Measurements from ENCODE around the gene WDR20.

Gene WDR20

GRCh38 chr14:102158797-102159196, 19.1 kb downstream of the WDR20 start:
- DNase-seq = no peak
- Histone ChIP-seq H3K9ac (ENCODE audit: low read length) (no peak overlapping the region), H2AFZ (ENCODE audit: low read length) (no peak overlapping the region), H3F3A (ENCODE audit: insufficient read depth, low read length) (no peaks in the 10 kb centered on the region), H3K4me2 (ENCODE audit: low read depth, low read length) (no peak overlapping the region), H4K20me1 (ENCODE audit: insufficient read depth, low read length) (no peaks in the 10 kb centered on the region), H3K9me2 (replicated peaks; ENCODE audit: insufficient read depth, low read length) (no peaks in the 10 kb centered on the region), H3K79me2 (ENCODE audit: low read length) (peaks cover 56% of the 10 kb centered on the region), H3K27ac (ENCODE audit: low read length) (no peak overlapping the region), H3K36me3 (replicated peaks; ENCODE audit: insufficient read depth, low read length) (no peaks in the 10 kb centered on the region), H3K9me3 (replicated peaks; ENCODE audit: insufficient read depth, low read length) (no peaks in the 10 kb centered on the region), H3K4me3 (ENCODE audit: low read length) (no peak overlapping the region), H3K27me3 (replicated peaks; ENCODE audit: insufficient read depth, low read length) (no peaks in the 10 kb centered on the region), H3K4me1 (ENCODE audit: low read length) (no peaks in the 10 kb centered on the region)
- no peak for TF ChIP-seq CTCF (IDR thresholded peaks at IDR 0.05; ENCODE audit: low read length)
- TF ChIP-seq EZH2phosphoT487 (IDR thresholded peaks at IDR 0.05; ENCODE audit: low read length) = no peak
- TF ChIP-seq EZH2 (optimal IDR thresholded peaks at IDR 0.05; ENCODE audit: low read depth, low read length) = no peak

- H3K36me3 ChIP-seq (replicated peaks; ENCODE audit: insufficient read depth, low read length) = no peaks in the 10 kb centered on the region
- H3K4me1 ChIP-seq (ENCODE audit: low read length) = no peaks in the 10 kb centered on the region
- no peaks in the 10 kb centered on the region for H3F3A ChIP-seq (ENCODE audit: insufficient read depth, low read length)
- H3K4me3 ChIP-seq (ENCODE audit: low read length) = no peak overlapping the region
- TF ChIP-seq EZH2 (optimal IDR thresholded peaks at IDR 0.05; ENCODE audit: low read depth, low read length) (no peak), EZH2phosphoT487 (IDR thresholded peaks at IDR 0.05; ENCODE audit: low read length) (no peak), CTCF (IDR thresholded peaks at IDR 0.05; ENCODE audit: low read length) (no peak)
- H3K79me2 ChIP-seq (ENCODE audit: low read length) = peaks cover 52% of the 10 kb centered on the region
- H3K27me3 ChIP-seq (replicated peaks; ENCODE audit: insufficient read depth, low read length) = no peaks in the 10 kb centered on the region
- H3K27ac ChIP-seq (ENCODE audit: low read length) = no peak overlapping the region
- no peaks in the 10 kb centered on the region for H3K9me3 ChIP-seq (replicated peaks; ENCODE audit: insufficient read depth, low read length)
- H3K4me2 ChIP-seq (ENCODE audit: low read depth, low read length) = no peak overlapping the region
- DNase-seq = no peak
- no peak overlapping the region for H2AFZ ChIP-seq (ENCODE audit: low read length)
- no peak overlapping the region for H3K9ac ChIP-seq (ENCODE audit: low read length)
- no peaks in the 10 kb centered on the region for H3K9me2 ChIP-seq (replicated peaks; ENCODE audit: insufficient read depth, low read length)
- no peaks in the 10 kb centered on the region for H4K20me1 ChIP-seq (ENCODE audit: insufficient read depth, low read length)
These were observed 20.1 kb downstream of the WDR20 start for GRCh38 chr14:102159841-102160240.

GRCh38 chr14:102162487-102162886, 22.8 kb downstream of the WDR20 start:
- Histone ChIP-seq H3K9me3 (replicated peaks; ENCODE audit: insufficient read depth, low read length) (no peaks in the 10 kb centered on the region), H3K27me3 (replicated peaks; ENCODE audit: insufficient read depth, low read length) (no peaks in the 10 kb centered on the region), H3K4me3 (ENCODE audit: low read length) (no peak overlapping the region), H3K4me2 (ENCODE audit: low read depth, low read length) (no peak overlapping the region), H3K9me2 (replicated peaks; ENCODE audit: insufficient read depth, low read length) (no peaks in the 10 kb centered on the region), H3K27ac (ENCODE audit: low read length) (no peak overlapping the region), H3F3A (ENCODE audit: insufficient read depth, low read length) (no peaks in the 10 kb centered on the region), H3K4me1 (ENCODE audit: low read length) (no peaks in the 10 kb centered on the region), H3K79me2 (ENCODE audit: low read length) (peaks cover 56% of the 10 kb centered on the region), H3K9ac (ENCODE audit: low read length) (no peak overlapping the region), H3K36me3 (replicated peaks; ENCODE audit: insufficient read depth, low read length) (no peaks in the 10 kb centered on the region), H4K20me1 (ENCODE audit: insufficient read depth, low read length) (no peaks in the 10 kb centered on the region), H2AFZ (ENCODE audit: low read length) (no peak overlapping the region)
- TF ChIP-seq CTCF (IDR thresholded peaks at IDR 0.05; ENCODE audit: low read length) (no peak), EZH2phosphoT487 (IDR thresholded peaks at IDR 0.05; ENCODE audit: low read length) (no peak), EZH2 (optimal IDR thresholded peaks at IDR 0.05; ENCODE audit: low read depth, low read length) (no peak)
- DNase-seq = no peak

Data from MM.1S (cell line).